Posterior cingulate gyrus (tissue), 11 donors: ENCODE data around the gene CEACAM1.
"Not testable (repeated sequence)": the region's sequence is repeated elsewhere in the genome, so short reads cannot be mapped to it uniquely, and the experiment has no call there.

Source experiments
- DNase-seq, 10 donors: peaks; one replicate each; pipeline versions ENCODE4 v3.0.0 to v3.0.0-alpha.2; 2020 to 2021; ENCODE audit warnings: mixed read lengths in 3 of 10
- intact Hi-C: fragments of 100-400 bp; cut with DNase I; formaldehyde crosslinking; loops from one replicate; pipeline ENCODE4 v1.15.1; 2023

Gene CEACAM1

DNA sequence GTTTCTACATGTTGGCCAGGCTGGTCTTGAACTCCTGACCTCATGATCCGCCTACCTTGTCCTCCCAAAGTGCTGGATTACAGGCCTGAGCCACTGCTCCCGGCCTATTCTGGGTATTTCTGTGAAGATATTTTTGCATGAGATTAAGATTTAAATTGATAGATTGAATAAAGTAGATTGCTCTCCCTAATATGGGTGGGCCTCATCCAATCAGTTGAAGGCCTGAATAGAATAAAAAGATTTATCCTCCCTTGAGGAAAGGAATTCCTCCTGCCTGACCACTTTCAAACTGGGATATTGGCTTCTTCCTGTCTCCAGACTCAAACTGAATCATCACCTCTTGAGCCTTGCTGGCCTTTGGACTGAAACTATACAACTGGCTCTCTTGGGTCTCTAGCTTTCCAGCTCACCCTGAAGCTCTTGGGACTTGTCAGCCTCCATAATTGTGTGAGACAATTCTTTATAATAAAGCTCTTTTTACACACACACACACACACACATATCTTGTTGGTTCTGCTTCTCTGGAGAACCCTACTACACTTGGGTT, 49.4 kb downstream of the CEACAM1 start:
- intact Hi-C loops: no loop called here
- DNase-seq: no peak

DNA sequence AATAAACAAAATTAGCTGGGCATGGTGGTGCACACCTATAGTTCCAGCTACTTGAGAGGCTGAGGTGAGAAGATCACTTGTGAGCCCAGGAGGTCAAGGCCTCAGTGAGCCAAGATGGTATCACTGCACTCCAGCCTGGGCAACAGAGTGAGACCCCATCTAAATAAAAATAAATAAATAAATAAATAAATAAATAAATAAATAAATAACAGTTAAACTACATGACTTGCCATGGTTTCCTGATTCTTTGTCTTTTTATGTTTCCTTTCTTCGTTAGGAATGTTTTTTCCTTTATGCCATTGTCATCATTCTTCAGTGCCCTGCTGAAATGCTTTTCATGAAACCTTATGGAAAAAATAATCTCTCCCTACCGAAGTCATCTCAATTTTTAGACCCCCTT, 50.3 kb downstream of the CEACAM1 start:
- intact Hi-C loops: no loop called here
- DNase-seq: no peak

DNA sequence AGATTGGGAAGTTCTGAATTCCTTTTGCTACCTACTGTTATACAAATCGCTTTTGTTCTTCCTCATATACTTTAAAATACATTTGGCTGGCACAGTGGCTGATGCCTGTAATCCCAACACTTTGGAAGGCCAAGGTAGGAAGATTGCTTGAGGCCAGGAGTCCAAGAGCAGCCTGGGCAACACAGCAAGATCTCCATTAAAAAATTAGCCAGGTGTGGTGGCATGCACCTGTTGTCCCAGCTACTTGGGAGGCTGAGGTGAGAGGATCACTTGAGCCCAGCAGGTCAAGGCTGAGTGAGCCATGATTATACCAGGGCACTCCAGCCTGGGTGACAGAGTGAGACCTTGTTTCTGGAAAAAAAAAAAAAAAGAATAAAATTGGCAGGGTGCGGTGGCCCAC, 51.2 kb downstream of the CEACAM1 start:
- no peak for DNase-seq
- intact Hi-C loops: no loop called here

DNA sequence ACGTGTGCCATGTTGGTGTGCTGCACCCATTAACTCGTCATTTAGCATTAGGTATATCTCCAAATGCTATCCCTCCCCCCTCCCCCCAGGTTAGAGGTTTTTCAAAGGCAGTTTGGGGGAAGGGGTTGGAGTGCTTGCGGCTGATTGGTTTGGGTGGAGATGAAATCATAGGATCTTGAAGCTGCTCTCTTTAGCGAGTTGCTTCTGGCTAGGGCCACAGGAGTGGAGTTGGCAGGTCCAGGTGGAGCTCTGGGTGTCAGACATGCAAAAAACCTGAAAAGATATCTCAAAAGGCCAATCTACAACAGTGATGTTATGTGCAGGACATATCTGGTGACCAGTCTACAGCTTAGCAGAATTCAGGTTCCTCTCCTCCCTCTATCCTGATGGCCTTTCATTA, 52.9 kb downstream of the CEACAM1 start:
- no peak for DNase-seq
- intact Hi-C loops: no loop called here

DNA sequence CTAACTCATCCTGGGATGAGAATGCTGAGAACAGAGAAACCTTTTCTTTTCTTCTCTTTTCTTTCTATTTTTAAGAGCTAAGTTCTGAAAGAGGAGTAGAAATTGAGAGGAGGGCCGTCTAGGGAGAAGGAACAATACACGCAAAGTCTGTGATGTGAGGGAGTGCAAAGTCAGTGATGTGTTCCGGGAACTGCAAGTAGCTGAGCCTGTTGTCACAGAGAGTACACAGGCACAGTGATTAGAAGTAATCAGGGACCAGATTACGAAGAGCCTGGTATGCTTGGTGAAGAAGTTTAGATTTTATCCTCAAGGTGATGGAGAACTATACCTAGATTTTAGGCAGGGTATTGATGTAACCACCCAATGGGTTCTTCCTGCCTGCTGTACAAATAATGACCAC, 53.5 kb downstream of the CEACAM1 start:
- intact Hi-C loops: no loop called here
- no peak for DNase-seq

DNA sequence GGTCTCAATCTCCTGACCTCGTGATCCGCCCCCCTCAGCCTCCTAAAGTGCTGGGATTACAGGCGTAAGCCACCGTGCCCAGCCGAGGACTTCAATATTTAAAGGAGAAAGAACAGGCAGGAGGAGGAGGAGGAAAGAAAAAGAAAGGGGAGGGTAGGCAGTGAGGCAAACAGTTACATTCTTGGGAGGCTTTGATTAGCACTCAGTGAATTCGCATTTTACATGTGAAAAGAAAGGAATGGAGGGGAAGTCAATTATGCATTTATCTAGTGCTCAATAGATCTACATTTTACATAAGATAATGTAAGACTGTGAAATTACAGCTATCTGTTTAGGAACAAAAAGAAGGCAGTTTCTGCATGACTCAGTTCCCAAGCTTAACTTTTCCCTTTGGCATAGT, 54.6 kb downstream of the CEACAM1 start:
- intact Hi-C loops: no loop called here
- DNase-seq: peak in 1 of 10 donors; percentile 3

DNA sequence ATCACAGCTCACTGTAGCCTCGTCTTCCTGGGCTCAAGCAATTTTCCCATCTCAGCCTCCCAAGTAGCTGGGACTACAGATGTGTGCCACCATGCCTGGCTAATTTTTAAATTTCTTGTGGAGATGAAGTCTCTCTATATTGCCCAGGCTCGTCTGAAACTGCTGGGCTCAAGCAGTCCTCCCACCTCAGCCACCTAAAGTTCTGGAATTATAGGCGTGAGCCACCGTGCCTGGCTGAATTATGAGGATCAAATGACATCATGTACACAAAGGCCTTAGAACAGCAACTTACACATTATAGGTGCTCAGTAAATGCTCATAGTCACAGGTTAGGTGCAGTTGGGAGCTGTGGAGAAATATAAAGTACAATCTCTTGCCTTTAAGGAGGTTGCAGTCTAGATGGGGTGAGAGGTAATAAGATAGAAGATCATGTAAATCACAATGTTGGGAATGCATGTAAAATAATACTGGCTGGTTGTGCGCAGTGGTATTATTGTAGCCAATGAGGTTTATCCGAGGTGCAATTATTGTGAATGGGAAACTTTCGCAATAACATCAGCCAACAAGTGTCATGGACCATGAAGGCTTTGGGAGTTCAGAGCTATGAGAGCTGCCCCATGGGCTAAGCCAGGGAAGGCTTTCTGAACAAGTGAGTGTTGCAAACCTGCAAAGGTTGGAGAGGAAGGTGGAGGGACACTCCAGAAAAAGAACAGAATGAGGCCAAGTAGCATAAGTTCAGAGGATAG, 55.7 kb downstream of the CEACAM1 start:
- peak in 1 of 10 donors; percentile 6 for DNase-seq
- intact Hi-C loops: no loop called here

DNA sequence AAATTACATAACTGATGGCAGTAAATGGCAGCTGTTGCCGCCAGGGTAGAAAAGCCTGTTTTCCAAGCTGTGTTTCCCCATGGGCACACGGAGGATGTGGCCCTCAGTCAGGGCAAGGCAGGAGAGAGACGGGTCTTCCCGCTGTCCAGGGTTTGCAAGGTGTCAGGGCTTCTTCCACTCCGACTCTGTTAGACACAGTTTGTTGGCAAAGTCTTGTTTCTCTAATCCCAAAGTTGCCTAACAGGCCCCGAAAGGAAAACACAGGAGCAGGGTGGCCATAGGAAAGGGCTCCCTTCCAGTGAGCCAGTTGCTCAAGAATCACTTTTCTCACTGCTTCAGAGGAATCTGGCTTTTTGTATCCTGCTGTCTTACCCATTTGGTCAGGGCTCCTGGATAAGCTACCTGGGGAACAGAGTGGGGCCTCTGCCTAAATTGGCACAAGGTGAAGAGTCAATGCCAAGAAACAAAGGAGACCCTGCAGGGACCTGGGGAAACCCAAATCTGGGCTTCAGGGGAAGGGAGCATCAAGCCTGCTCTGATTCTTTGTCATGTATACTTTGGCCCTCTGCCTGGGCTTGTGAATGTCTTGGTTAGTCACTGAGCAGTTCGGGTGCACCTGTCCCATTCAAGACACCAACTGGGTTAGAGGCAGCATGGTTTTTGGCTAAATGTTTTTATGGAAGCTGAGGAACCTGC, 56.6 kb downstream of the CEACAM1 start:
- peak in 1 of 10 donors; percentile 13 for DNase-seq
- intact Hi-C loops: no loop called here

DNA sequence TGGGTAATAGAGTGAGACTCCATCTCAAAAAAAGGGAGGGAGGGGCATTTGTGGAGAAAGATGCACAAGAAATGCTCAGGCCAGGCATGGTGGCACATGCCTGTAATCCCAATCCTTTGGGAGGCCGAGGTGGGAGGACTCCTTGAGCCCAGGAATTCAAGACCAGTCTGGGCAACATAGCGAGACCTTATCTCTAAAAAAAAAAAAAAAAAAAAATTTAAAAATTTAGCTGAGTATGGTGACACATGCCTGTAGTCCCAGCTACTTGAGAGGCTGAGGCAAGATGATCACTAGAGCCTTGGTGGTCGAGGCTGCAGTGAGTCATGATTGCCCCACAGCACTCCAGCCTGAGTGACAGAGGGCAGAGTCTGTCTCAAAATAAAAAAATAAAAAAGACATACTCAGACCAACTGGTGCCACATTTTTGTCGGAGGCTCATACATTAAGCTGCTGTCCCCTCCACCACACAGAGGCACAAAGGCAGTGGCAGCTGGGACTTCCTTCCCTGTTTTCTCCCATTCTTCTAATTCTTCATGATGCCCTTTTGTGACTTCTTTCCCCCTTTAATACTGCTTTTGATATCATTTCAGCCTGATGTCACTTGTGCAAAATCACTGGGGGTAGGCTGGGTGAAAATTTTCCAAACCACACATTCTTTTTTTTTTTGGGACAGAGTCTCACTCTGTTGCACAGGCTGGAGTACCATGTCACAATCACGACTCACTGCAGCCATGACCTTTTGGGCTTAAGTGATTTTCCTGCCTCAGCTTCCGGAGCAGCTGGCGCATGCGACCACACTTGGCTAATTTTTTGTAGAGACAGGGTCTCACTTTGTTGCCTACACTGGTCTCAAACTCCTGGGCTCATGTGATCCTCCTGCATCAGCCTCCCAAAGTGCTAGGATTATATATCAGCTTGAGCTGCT, 58.7 kb downstream of the CEACAM1 start:
- DNase-seq: peak in 1 of 10 donors; percentile 34
- intact Hi-C loops: no loop called here

DNA sequence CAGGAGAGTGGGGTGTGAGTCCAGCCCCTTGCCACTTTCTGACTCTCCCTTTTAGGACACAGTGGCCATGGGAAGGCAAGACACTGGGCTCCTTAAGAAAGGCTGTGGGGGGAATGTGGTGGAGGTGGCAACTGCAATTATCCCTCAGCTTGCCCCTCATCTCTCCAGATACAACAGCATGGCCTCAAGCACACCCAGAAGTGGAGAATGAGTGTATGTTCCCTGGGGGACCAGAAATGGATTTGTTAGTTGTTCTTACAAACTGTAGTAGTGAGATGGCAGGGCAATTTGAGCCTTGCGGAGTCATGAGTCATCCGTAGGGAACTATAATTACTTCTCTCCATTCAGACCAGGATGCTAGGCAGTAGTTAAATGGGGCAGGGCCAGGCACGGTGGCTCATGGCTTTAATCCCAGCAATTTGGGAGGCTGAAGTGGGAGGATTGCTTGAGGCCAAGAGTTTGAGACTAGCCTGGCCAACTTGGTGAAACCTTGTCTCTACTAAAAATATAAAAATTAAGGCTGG, 59.9 kb downstream of the CEACAM1 start:
- DNase-seq: peak in 1 of 10 donors; percentile 6
- intact Hi-C loops: no loop called here

DNA sequence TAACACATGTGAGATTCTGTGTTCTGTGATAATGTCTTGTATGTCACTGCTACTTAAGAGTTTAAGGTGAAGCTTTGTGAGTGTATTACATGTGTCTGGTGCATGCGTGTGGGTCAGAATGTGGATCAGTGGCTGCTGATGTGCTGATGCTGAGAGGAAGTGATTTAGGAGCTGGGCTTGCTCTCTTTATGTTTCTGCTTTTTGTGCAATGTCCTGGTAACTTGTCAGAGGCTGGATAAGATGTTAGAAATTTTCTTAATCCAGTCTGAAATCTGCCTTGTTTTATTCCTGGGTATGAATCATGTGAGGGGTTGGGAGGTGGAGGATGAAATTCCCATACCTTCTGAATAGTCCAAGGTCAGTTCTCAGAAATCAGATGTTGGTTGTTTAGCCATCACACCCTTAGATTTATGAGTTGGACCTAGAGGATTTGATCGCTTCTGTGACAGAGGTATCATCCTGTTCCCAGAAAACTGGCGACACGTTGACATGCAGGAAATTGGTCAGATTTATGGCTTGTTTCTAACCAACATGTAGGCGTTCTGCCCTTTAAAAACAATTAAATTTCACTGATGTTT, 61.0 kb downstream of the CEACAM1 start:
- peak in 1 of 10 donors; percentile 14 for DNase-seq
- intact Hi-C loops: no loop called here

DNA sequence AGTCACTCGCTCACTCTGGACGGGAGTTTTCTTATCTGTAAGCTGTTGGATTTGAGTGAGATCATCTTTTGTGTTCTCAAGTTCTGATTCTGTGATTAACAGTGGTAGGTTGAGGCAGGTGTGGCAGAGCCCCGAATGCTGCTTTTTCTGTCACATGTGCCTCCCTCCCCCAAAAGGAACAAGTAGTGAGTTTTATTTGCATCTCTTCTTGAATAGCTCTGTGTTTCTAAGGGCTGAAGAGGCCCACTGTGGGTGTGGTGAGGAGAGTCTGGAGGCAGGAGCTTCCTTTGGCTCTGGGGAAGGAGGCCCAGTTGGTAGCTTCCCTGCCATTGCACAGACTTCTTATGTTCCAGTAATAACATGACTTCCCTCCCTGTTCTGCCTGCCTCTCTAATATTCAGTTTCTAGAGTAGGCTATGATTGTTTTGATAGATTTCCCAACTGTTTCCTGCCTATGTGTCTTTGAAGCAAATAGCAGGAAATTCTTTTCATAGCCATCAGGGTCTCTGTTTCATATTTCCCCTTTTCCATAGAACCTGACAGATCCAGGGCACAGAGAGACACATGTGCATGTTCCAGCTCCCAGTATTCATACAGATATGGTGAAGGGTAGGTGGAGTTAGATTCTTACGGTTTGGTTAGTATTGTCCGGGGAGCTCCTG, 61.6 kb downstream of the CEACAM1 start:
- DNase-seq: peak in 1 of 10 donors; percentile 10
- intact Hi-C loops: no loop called here

DNA sequence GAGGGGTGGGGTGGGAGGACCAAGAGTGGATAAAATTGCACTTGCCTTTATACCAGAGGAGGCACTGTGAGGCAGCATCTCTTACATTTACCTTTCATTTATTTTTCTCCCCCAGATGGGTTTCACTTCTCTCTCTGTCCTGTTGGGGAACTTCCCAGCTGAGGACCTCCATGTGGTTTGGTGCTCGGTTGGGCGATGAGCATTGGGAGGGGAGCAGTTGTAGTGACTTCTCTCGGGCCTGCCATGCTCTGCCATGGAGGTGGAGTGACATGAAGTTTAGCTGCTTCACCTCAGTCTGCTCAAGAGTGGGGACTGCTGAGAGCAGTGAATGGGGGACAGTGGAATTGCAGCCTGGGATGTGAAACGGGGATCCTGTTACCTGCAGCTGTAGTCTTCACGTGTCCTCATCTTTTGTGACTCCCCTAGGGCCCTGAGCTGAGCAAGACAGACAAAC, 62.4 kb downstream of the CEACAM1 start:
- intact Hi-C loops: no loop called here

DNA sequence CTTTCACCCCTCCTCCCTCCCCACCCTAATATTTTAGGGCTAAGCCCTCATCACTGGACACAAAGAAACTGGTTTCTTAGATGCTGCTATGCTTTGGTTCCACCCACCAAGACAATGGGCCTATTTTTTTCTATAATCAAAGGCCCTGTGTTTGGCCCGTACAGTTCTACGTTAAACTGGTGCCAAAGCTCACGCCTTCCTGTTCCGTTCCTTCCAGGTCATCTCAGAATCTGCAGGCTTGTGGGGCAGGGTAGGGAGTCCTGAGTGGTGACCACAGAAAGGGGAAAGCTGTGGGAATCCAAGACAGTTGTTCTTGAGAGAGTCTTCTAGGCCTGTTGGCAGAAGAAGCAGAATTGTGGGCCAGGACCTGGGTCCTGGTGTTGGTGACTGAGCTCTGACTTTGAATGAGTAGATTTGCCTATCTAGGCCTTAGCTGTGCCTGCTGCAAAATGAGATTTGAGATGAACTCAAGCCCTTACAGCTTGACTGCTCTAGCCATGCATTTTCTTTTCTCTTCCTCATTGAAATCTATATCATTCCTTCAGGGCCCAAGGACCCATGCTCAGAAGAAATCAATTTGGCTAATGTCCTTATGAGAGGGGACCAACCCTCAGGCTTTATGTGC, 66.5 kb downstream of the CEACAM1 start:
- intact Hi-C loops: no loop called here

More for the DNA sequence above, 62.4 kb downstream of the CEACAM1 start:
- no peak for DNase-seq

DNA sequence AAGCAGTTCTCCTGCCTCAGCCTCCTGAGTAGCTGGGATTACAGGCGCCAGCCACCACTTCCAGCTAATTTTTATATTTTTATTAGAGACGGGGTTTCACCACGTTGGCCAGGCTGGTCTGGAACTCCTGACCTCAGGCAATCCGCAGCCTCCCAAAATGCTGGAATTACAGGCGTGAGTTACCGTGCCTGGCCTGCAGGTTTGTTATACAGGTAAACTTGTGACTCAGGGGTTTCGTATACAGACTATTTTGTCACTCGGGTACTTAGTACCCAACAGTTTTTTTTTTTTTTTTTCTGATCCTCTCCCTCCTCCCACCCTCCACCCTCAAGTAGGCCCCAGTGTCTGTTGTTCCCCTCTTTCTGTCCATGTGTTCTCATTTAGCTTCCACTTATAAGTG, 67.0 kb downstream of the CEACAM1 start:
- intact Hi-C loops: not testable (repeated sequence)
- DNase-seq: peak in 1 of 10 donors; percentile 27

More for the DNA sequence above, 66.5 kb downstream of the CEACAM1 start:
- peak in 8 of 10 donors; percentile 25 to 93 (median 58) for DNase-seq

DNA sequence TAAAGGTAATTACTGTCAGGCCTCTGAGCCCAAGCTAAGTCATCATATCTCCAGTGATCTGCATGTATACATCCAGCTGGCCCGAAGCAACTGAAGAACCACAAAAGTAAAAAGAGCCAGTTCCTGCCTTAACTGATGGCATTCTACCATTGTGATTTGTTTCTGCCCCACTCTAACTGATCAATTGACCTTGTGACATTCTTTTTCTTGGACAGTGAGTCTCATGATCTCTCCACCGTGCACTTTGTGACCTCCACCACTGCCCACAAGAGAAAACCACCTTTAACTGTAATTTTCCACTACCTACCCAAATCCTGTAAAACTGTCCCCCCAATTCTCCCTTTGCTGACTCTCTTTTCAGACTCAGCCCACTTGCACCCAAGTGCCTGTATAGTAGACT, 68.4 kb downstream of the CEACAM1 start:
- no peak for DNase-seq
- intact Hi-C loops: no loop called here
